Motor neuron (in vitro differentiated cells): ENCODE measurements around the gene ANKRD34A. TPM values are rescaled to one million over a fixed set of nuclear protein-coding genes. Genes with fewer than 3 reads are reported as not detected.

Source experiments
- ATAC-seq, 8 experiments: fragments of 200-7000 bp; cut with Tn5 transposase; replicated peaks in 6 of 8; 2 replicates each; pipeline ENCODE4 v1.8.0; 2021; ENCODE audit warnings: mild to moderate bottlenecking in 8 of 8, moderate library complexity in 8 of 8
- H3K27ac ChIP-seq, 2 donors: fragments of 250-450 bp; sonication (Bioruptor Pico); 2 replicates each; pipeline ENCODE4 v1.9.0; 2021; ENCODE audit warnings: antibody characterized with exemption in 2 of 2, mild to moderate bottlenecking in 2 of 2, moderate library complexity in 1 of 2
- H3K4me1 ChIP-seq, 2 donors: fragments of 250-450 bp; sonication (Bioruptor Pico); replicated peaks in 1 of 2; 2 replicates each; pipeline ENCODE4 v1.6.1; 2021; ENCODE audit warnings: antibody characterized with exemption in 2 of 2, mild to moderate bottlenecking in 2 of 2, moderate library complexity in 1 of 2
- H3K4me3 ChIP-seq, 5 donors: fragments of 250-450 bp; sonication (Bioruptor Pico); 2 replicates each; pipeline ENCODE4 v1.9.0; 2021; ENCODE audit warnings: antibody characterized with exemption in 5 of 5, mild to moderate bottlenecking in 5 of 5, moderate library complexity in 4 of 5
- WGBS, 10 experiments: fragments of 450-650 bp; shearing (Covaris generic); methylation state at CpG; one replicate each; pipeline ENCODE4 v1.0.0; 2022; 5-methylcytosine and 5-hydroxymethylcytosine counted together
- in situ Hi-C, 9 experiments: fragments of 400-800 bp; cut with MboI; loops; one replicate each; pipeline ENCODE4 v1.15.0; 2021; ENCODE audit warnings: low sequenced_read_pairs in 9 of 9, low pct_unique_long_range_greater_than_20kb in 2 of 9; ENCODE audit not compliant: unreplicated experiment in 9 of 9
- total RNA-seq, 8 experiments: library from RNA; unstranded; fragments of 300-600 nt; gene quantifications; 2 replicates each; pipeline versions ENCODE4 v1.2.3 to v1.2.4, GENCODE V29; 2022

The ANKRD34A gene
- total RNA-seq, 8 experiments from 2014 or later, result 1.1 to 3.8 (median 1.8) TPM

DNA sequence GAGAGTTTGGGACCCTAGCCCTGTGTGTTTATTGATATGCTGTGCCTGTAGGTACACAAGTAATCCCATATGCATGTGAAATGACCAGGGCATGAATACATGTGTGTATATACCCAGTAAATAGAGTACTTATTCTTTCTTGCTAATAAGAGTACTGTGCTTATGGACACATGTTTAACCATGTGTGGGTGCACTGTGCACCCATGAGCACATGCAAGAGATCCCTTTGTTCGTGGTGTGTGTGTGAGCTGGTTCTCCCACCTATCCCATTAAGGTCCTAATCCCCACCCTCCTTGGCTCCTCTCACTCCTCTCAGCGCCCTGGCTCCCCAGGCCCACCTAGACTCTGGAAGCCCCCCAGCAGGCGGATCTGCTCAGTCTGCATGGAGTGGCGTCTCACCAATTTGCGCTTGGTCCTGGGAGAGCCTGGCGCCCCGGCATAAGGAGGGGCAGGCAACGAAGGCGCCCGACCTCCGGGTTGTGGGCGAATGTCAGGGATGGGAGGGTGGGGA is 4.4 kb downstream of the ANKRD34A start:
- peak overlapping the region; percentile 51 to 78 for H3K27ac ChIP-seq
- ATAC-seq, result no peak
- H3K4me1 ChIP-seq, result peaks cover 36 to 50% of the 10 kb centered on the region in 2 donors
- WGBS, 10 experiments, result 26 to 63% (median 60%) methylated on average over 1 to 3 of the region's 12 CpGs; no CpG with 5 or more reads in 7 of the 10 experiments
- in situ Hi-C loops, result no loop called here
- H3K4me3 ChIP-seq, result peak overlapping the region; percentile 43 to 82 (median 56)

DNA sequence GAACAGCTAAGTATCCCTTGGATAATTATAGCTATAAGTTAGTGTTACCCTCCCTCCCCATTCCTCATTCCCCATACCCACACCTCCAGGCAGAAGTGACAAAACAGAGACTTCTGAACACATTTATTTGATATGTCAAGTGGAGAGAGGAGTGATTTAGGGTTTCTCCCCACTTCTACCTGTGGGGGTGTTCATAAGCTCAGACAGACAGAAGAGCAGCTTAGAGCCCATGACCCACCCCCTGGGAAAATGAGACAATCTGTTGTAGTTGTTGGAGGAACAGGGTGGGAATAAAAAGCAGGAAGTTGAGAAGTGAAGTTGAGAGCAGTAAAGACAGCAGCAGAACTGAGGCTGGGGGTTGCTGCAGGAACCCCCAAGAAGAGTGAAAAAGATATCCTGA is 5.0 kb downstream of the ANKRD34A start:
- in situ Hi-C loops, result no loop called here
- no peak overlapping the region for H3K4me3 ChIP-seq
- H3K27ac ChIP-seq, result no peak overlapping the region
- H3K4me1 ChIP-seq, result peaks cover 43 to 57% of the 10 kb centered on the region in 2 donors
- ATAC-seq, result no peak

DNA sequence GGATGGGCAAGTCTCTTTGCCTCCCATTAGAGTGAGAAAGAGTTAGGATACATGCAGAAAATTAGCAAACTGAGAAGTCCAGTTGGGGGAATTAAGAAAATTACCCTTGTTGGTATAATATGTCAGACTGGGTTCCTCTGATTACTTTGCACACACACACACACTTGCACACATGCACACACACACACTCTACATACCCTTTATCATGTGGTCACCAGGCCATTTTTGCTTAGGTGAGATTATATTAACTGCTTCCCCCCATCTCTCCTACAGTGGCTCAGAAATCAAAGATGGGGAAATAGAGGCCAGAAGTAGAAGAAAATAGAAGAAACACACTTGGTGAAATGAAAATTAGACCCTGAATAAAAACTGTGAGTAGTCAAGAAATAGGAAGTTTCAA is 5.6 kb downstream of the ANKRD34A start:
- H3K4me1 ChIP-seq, result peaks cover 40 to 59% of the 10 kb centered on the region in 2 donors
- no peak for ATAC-seq
- in situ Hi-C loops, result no loop called here
- no peak overlapping the region for H3K27ac ChIP-seq
- peak overlapping the region in 2 of 5 donors; percentile 73 to 95 for H3K4me3 ChIP-seq

DNA sequence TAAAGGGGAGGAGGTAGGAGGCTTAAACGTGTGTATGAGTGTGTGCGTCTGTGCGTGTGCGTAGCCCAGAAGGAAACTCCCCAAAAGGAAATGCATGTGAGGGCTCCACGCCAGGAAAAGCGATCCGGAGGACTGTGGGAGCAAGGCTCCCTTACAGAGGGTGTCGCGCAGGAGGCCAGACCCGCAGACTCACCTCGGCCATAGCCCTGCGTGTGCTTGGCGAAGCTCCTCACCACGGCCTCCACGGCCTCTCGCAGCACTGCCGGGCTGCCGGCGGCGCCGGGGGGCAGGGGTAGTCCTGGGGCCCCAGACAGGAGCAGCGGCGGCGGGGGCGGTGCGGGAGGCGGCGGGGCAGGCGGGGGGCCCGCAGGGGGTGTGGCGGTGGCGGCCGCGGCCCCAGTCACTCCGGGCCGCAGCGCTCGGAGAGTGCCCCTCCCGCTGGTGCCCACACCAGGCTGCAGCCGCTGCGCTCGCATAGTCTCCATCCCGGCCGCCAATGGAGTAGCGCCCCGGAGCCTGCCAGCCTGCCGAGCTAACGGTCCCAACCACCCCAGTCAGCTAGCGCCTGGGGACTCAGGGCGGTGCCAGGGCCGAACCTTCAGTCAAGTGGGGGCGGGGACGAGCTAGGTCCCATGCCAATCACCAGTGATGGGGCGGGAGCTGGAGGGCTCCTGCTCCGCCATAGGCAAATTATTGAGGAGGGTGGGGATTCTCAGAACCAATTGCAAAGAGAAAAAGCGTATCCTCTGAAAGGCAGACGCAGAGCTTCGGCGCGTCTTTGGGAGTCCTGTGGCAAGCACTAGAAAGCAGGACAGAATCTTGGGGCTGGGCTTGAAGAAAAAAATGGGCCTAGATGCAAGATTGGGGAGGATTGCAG is 6.7 kb downstream of the ANKRD34A start, which contains the start of gene LIX1L:
LIX1L (minus strand) TSS at position 575 of the 877 bp plus-strand sequence; CDS start at position 485, 90 bp downstream.
- Histone ChIP-seq H3K4me3 (peak within 1 kb of the TSS; percentile 55 to 95 (median 69)), H3K4me1 (peaks cover 30 to 48% of the 10 kb centered on the region in 2 donors), H3K27ac (peak within 1 kb of the TSS; percentile 70 to 73)
- WGBS, 10 experiments, result 0 to 8% (median 0%) methylated on average over 2 to 14 of the region's 60 CpGs; no CpG with 5 or more reads in 2 of the 10 experiments
- peak; percentile 81 to 88 (median 86) for ATAC-seq
- in situ Hi-C loops, result no loop called here

DNA sequence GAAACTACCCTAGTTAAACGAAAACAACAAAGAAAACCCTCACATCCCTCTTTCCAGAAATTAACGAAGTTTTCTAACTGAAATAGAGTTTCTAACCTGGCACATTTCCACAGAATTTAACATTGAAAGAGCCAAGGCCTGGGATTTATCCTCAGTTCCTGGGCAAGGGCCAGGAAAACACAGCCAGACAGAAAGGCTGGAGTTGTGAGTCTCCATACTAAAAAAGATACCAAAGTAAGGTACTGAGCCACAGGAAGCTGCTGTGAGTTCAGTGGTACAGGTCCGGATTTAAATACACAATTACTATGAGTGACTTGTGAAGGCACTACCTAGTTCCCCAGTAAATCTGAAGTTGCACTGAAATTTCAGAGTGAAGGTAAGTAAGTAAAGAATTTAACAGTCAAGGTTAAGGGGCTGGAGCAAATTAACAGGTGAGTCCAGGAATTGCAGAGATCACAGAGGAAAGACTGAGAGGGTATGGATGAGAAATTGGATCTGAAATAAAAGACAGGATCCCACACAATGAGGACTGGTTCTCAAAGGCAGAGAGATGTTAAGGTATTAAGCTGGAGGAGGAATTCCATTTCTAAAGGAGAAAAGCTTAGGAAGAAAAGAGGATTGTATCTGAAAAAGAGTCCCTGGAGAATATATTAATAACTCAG is 7.5 kb downstream of the ANKRD34A start:
- 0 to 36% (median 10%) methylated on average over 2 to 3 of the region's 3 CpGs for WGBS, 10 experiments

DNA sequence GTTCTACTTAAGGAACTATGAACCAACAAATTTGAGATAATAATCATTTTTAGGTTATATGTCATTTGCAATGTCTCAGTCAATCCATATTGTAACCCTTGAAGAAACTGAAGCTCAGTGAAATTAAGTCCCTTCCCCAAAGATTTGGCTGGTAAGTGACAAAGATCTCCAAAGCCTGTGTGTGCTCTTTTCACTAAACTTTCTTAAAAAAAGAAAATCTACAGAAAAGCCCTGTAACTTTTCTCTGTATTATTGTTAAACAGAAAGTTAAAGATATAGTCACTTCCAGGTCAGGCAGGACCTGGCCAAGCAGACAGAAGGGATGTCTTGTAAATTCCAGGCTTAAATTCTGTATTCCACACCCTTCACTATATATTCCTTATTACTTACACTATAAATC is 8.0 kb downstream of the ANKRD34A start:
- no peak for ATAC-seq
- H3K4me1 ChIP-seq, result peaks cover 27 to 45% of the 10 kb centered on the region in 2 donors
- peak overlapping the region; percentile 55 to 95 (median 69) for H3K4me3 ChIP-seq
- H3K27ac ChIP-seq, result no peak overlapping the region
- in situ Hi-C loops, result no loop called here

More for the DNA sequence above, 7.5 kb downstream of the ANKRD34A start:
- no peak for ATAC-seq
- H3K4me1 ChIP-seq, result peaks cover 27 to 46% of the 10 kb centered on the region in 2 donors
- H3K27ac ChIP-seq, result peak overlapping the region; percentile 70 to 73
- H3K4me3 ChIP-seq, result peak overlapping the region; percentile 55 to 95 (median 69)
- in situ Hi-C loops, result no loop called here

DNA sequence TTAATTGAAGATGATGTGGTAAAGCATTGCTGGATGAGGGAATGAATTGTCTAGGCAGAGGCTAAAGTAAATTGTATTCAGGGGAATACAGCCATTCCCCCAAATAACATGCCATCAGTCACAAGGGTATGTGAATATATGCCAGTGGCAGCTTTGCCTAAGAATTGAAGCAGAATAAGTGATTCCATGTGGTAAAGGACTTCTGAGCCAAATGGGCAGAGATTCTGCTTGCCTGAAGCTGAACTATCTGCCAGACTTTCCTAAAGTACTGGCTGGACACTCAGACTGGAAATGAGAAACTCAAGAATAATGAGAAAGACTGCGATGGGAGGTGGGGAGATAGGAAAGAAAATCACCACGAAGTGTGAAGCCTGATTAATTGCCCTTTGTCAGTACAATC is 8.9 kb downstream of the ANKRD34A start:
- ATAC-seq, result no peak
- Histone ChIP-seq H3K4me3 (peak overlapping the region; percentile 5 to 95 (median 8)), H3K27ac (no peak overlapping the region), H3K4me1 (peaks cover 33 to 49% of the 10 kb centered on the region in 2 donors)
- in situ Hi-C loops, result no loop called here
- 0 to 54% (median 21%) methylated on average over 1 to 2 of the region's 2 CpGs; no CpG with 5 or more reads in 2 of the 10 experiments for WGBS, 10 experiments

DNA sequence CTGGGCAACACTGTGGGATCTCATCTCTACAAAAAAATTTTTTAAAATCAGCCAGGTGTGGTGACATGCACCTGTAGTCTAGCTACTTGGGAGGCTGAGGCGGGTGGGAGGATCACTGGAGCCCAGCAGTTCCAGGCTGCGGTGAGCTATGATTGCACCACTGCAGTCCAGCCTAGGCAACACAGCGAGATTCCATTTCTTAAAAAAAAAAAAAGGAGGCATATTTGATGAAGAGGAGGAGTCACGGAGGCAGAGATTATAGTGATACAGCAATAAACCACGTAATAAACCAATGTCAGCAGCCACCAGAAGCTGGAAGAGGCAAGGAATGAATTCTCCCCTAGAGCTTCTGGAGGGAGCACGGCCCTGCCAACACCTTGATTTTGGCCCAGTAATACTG is 10.5 kb downstream of the ANKRD34A start:
- ATAC-seq, result no peak
- Histone ChIP-seq H3K27ac (no peak overlapping the region), H3K4me1 (peaks cover 33 to 43% of the 10 kb centered on the region in 2 donors), H3K4me3 (no peak overlapping the region)
- in situ Hi-C loops, result no loop called here
- WGBS, 10 experiments, result 25 to 96% (median 92%) methylated on average over 2 to 6 of the region's 6 CpGs; no CpG with 5 or more reads in 2 of the 10 experiments

DNA sequence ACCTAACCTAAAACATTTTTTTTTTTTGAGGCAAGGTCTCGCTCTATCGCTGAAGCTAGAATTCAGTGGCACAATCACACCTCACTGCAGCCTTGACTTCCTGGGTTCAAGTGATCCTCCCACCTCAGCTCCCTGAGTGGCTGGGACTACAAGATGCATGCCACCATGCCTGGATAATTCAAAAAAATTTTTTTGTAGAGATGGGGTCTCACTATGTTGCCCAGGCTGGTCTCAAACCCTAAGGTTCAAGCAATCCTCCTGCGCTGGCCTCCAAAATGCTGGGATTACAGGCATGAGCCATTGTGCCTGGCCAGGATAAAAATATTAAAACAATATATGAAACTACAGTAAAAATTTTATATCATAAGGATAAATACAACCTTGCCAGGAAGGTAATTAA is 11.5 kb downstream of the ANKRD34A start:
- peaks cover 33 to 40% of the 10 kb centered on the region in 2 donors for H3K4me1 ChIP-seq
- in situ Hi-C loops, result no loop called here
- WGBS, 10 experiments, result 80 to 100% (median 100%) methylated on average over 1 to 3 of the region's 3 CpGs; no CpG with 5 or more reads in 1 of the 10 experiments

DNA sequence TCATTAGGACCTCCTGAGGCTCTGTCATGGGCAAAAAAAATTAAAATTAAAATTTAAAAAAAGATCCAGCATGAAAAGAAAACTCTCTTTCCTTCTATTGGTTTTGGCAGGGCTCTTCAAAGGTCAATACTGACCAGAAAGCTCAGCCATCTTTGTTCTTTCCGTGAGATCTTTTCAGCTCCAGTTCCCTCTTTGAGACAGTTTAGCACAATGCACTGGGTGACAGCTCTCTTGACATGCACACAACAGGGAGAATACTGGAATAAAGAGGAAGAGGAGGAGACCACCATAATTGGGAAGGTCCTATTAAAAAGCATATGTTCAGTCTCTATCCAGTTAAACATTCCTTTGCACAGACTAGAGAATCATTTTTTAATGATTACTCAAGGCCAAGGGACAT is 12.8 kb downstream of the ANKRD34A start:
- H3K4me3 ChIP-seq, result no peak overlapping the region
- H3K4me1 ChIP-seq, result peaks cover 33 to 38% of the 10 kb centered on the region in 2 donors
- peak in 4 of 8 experiments; percentile 27 to 74 (median 42) for ATAC-seq
- in situ Hi-C loops, result no loop called here
- H3K27ac ChIP-seq, result peak overlapping the region in 1 of 2 donors; percentile 35
- 0 to 83% (median 0%) methylated on average over 1 of the region's 1 CpG; no CpG with 5 or more reads in 5 of the 10 experiments for WGBS, 10 experiments

More for the DNA sequence above, 11.5 kb downstream of the ANKRD34A start:
- Histone ChIP-seq H3K4me3 (no peak overlapping the region), H3K27ac (no peak overlapping the region)
- no peak for ATAC-seq

DNA sequence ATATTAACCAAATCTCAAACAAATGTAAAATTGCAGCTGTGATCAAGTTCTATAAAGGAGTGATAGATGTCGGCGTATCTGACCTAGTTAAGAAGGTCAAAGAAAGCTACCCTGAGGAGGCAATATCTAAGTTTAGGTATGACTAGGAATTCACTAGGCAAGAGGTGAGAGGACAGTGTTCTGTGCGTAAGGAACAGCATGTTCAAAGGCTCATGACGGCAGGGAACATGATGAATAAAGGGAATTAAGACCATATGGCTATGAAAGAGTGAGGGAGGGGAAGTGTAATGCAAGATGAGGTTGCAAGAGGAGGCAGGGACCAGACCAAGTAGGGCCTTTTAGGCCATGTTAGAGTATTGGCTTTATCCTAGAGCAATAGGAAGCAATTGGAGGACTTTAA is 15.2 kb downstream of the ANKRD34A start:
- WGBS, 10 experiments, result 0 to 97% (median 80%) methylated on average over 1 to 4 of the region's 4 CpGs; no CpG with 5 or more reads in 2 of the 10 experiments
- Histone ChIP-seq H3K27ac (no peak overlapping the region), H3K4me3 (no peak overlapping the region), H3K4me1 (peaks cover 13 to 15% of the 10 kb centered on the region in 2 donors)
- in situ Hi-C loops, result no loop called here
- no peak for ATAC-seq

DNA sequence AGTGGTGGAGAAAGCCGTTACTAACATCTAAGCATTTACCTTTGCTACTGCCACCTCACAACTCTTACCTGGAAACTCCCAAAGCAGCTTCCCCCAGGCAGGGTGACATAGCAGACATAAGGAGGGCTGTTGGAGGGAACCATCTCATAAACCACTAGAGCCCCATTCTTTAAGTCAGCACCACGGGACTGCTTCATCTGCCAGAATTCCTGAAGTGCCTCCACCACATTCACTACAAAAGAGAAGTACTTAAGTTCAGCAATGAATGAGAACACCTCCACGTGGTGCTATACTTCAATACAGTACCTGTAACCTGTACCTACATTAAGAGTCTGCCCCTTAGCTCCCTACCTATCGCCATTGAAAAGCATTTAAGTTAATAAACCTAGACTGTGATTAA is 16.8 kb downstream of the ANKRD34A start:
- H3K4me3 ChIP-seq, result no peak overlapping the region
- no peak for ATAC-seq
- no peak overlapping the region for H3K27ac ChIP-seq
- in situ Hi-C loops, result no loop called here
- WGBS, 10 experiments, result 76 to 100% (median 86%) methylated on average over 1 to 4 of the region's 4 CpGs
- peaks cover 16 to 17% of the 10 kb centered on the region in 2 donors for H3K4me1 ChIP-seq

DNA sequence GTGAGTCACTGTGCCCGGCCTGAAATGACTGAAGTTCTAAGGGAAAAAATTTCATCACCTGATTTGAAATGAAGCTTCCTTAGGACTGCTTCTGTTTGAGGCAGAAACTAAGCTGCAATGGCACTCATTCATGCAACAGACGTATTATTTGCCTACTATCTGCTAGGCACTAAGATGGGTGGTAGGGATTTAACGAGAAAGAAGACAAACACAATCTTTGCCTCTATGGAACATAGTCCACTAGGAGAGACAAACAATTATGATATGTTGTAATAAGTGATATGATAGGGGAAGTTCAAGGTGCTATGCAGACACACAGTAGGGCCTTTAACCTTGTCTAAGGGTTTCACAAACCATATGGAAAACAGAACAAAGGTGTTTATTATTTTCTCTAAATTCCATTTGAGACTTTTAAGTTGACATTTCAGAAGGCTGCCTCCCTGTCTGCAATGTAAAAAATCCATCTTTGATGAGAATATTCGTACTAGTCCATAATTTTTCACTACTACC is 17.8 kb downstream of the ANKRD34A start:
- no peak overlapping the region for H3K4me3 ChIP-seq
- no peak overlapping the region for H3K27ac ChIP-seq
- in situ Hi-C loops, result no loop called here
- WGBS, 10 experiments, result 14 to 100% (median 100%) methylated on average over 1 to 4 of the region's 4 CpGs; no CpG with 5 or more reads in 1 of the 10 experiments
- H3K4me1 ChIP-seq, result peaks cover 9 to 11% of the 10 kb centered on the region in 2 donors
- no peak for ATAC-seq
